ENCODE results near the gene UGT2B17. TPM values are rescaled to one million over a fixed set of nuclear protein-coding genes. Genes with fewer than 3 reads are reported as not detected.

Gene UGT2B17
- total and polyA plus RNA-seq, 4 donors: 1.3 to 17.2 (median 4.7) TPM; not detected in 1

- Histone ChIP-seq H3K27me3 (ENCODE audit: control insufficient read depth in 4 of 4, insufficient read depth in 4 of 4, low read length in 3 of 4) (no peaks in the 10 kb centered on the region), H3K27ac (ENCODE audit: low read depth in 1 of 2, low read length in 2 of 2) (no peak overlapping the region), H3K9ac (ENCODE audit: low read depth in 1 of 2, low read length in 2 of 2) (no peak overlapping the region), H3K4me1 (ENCODE audit: control insufficient read depth in 4 of 4, insufficient read depth in 4 of 4, low read length in 3 of 4) (no peaks in the 10 kb centered on the region), H3K36me3 (ENCODE audit: control insufficient read depth in 4 of 4, insufficient read depth in 3 of 4, low read depth in 1 of 4, low read length in 3 of 4) (no peaks in the 10 kb centered on the region), H3K4me3 (ENCODE audit: low read depth in 1 of 3, low read length in 3 of 3) (no peak overlapping the region), H3K9me3 (ENCODE audit: control insufficient read depth in 4 of 4, low read length in 3 of 4) (peaks cover 0 to 2% (median 0%) of the 10 kb centered on the region in 4 donors)
- TF ChIP-seq, protein P1, sequence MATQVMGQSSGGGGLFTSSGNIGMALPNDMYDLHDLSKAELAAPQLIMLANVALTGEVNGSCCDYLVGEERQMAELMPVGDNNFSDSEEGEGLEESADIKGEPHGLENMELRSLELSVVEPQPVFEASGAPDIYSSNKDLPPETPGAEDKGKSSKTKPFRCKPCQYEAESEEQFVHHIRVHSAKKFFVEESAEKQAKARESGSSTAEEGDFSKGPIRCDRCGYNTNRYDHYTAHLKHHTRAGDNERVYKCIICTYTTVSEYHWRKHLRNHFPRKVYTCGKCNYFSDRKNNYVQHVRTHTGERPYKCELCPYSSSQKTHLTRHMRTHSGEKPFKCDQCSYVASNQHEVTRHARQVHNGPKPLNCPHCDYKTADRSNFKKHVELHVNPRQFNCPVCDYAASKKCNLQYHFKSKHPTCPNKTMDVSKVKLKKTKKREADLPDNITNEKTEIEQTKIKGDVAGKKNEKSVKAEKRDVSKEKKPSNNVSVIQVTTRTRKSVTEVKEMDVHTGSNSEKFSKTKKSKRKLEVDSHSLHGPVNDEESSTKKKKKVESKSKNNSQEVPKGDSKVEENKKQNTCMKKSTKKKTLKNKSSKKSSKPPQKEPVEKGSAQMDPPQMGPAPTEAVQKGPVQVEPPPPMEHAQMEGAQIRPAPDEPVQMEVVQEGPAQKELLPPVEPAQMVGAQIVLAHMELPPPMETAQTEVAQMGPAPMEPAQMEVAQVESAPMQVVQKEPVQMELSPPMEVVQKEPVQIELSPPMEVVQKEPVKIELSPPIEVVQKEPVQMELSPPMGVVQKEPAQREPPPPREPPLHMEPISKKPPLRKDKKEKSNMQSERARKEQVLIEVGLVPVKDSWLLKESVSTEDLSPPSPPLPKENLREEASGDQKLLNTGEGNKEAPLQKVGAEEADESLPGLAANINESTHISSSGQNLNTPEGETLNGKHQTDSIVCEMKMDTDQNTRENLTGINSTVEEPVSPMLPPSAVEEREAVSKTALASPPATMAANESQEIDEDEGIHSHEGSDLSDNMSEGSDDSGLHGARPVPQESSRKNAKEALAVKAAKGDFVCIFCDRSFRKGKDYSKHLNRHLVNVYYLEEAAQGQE (IDR thresholded peaks at IDR 0.05): no peak
- TF ChIP-seq ATF3 (IDR thresholded peaks at IDR 0.05): no peak
- TF ChIP-seq, protein P2, sequence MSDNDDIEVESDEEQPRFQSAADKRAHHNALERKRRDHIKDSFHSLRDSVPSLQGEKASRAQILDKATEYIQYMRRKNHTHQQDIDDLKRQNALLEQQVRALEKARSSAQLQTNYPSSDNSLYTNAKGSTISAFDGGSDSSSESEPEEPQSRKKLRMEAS (IDR thresholded peaks at IDR 0.05): no peak
- no peak for TF ChIP-seq SP1 (IDR thresholded peaks at IDR 0.05)
- TF ChIP-seq GABPA (IDR thresholded peaks at IDR 0.05 in 1 of 2, conservative IDR thresholded peaks at IDR 0.05 in 1 of 2): no peak
- no peak for TF ChIP-seq FOXA1 (IDR thresholded peaks at IDR 0.05)
- no peak for TF ChIP-seq HNF4A (conservative IDR thresholded peaks at IDR 0.05)
- TF ChIP-seq EGR1 (IDR thresholded peaks at IDR 0.05; ENCODE audit: low read depth in 2 of 2): no peak
- no peak for TF ChIP-seq YY1 (IDR thresholded peaks at IDR 0.05)
- TF ChIP-seq, protein P3, sequence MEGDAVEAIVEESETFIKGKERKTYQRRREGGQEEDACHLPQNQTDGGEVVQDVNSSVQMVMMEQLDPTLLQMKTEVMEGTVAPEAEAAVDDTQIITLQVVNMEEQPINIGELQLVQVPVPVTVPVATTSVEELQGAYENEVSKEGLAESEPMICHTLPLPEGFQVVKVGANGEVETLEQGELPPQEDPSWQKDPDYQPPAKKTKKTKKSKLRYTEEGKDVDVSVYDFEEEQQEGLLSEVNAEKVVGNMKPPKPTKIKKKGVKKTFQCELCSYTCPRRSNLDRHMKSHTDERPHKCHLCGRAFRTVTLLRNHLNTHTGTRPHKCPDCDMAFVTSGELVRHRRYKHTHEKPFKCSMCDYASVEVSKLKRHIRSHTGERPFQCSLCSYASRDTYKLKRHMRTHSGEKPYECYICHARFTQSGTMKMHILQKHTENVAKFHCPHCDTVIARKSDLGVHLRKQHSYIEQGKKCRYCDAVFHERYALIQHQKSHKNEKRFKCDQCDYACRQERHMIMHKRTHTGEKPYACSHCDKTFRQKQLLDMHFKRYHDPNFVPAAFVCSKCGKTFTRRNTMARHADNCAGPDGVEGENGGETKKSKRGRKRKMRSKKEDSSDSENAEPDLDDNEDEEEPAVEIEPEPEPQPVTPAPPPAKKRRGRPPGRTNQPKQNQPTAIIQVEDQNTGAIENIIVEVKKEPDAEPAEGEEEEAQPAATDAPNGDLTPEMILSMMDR (IDR thresholded peaks at IDR 0.05; ENCODE audit: low read depth, low read length, missing input control): no peak
- TF ChIP-seq RXRA (IDR thresholded peaks at IDR 0.05): no peak
- no peak for TF ChIP-seq HNF4G (IDR thresholded peaks at IDR 0.05)
- 98% methylated on average over 6 of the region's 6 CpGs for WGBS
- no peak for DNase-seq (ENCODE audit: low spot score)
Measured at GRCh38 chr4:68490826-68491457, 85.2 kb downstream of the UGT2B17 start.

- no peak for DNase-seq (ENCODE audit: low spot score)
Measured at GRCh38 chr4:68489338-68489737, 86.8 kb downstream of the UGT2B17 start.

More at GRCh38 chr4:68489338-68489737, 86.8 kb downstream of the UGT2B17 start:
- 80% methylated on average over 5 of the region's 5 CpGs for WGBS
- Histone ChIP-seq H3K27me3 (ENCODE audit: control insufficient read depth in 4 of 4, insufficient read depth in 4 of 4, low read length in 3 of 4) (no peaks in the 10 kb centered on the region), H3K36me3 (ENCODE audit: control insufficient read depth in 4 of 4, insufficient read depth in 3 of 4, low read depth in 1 of 4, low read length in 3 of 4) (no peaks in the 10 kb centered on the region), H3K4me3 (ENCODE audit: low read depth in 1 of 3, low read length in 3 of 3) (no peak overlapping the region), H3K9ac (ENCODE audit: low read depth in 1 of 2, low read length in 2 of 2) (no peak overlapping the region), H3K9me3 (ENCODE audit: control insufficient read depth in 4 of 4, low read length in 3 of 4) (peaks cover 0 to 3% (median under 1%) of the 10 kb centered on the region in 4 donors), H3K4me1 (ENCODE audit: control insufficient read depth in 4 of 4, insufficient read depth in 4 of 4, low read length in 3 of 4) (no peaks in the 10 kb centered on the region), H3K27ac (ENCODE audit: low read depth in 1 of 2, low read length in 2 of 2) (no peak overlapping the region)
- no peak for TF ChIP-seq SP1 (IDR thresholded peaks at IDR 0.05)
- TF ChIP-seq, protein P4, sequence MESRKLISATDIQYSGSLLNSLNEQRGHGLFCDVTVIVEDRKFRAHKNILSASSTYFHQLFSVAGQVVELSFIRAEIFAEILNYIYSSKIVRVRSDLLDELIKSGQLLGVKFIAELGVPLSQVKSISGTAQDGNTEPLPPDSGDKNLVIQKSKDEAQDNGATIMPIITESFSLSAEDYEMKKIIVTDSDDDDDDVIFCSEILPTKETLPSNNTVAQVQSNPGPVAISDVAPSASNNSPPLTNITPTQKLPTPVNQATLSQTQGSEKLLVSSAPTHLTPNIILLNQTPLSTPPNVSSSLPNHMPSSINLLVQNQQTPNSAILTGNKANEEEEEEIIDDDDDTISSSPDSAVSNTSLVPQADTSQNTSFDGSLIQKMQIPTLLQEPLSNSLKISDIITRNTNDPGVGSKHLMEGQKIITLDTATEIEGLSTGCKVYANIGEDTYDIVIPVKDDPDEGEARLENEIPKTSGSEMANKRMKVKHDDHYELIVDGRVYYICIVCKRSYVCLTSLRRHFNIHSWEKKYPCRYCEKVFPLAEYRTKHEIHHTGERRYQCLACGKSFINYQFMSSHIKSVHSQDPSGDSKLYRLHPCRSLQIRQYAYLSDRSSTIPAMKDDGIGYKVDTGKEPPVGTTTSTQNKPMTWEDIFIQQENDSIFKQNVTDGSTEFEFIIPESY (IDR thresholded peaks at IDR 0.05): no peak

Other genes with a start within 250 kb of the UGT2B17 start
- 10 to 100 TPM; 28.8 to 30.3 TPM for gene YTHDC1, start 226.2 kb downstream of the UGT2B17 start, total RNA-seq
- 10 to 100 TPM; 15.5 to 17.0 TPM for gene YTHDC1, start 226.2 kb downstream of the UGT2B17 start, polyA plus RNA-seq
- gene TMPRSS11E, start 128.9 kb downstream of the UGT2B17 start, total RNA-seq: not detected
- gene TMPRSS11E, start 128.9 kb downstream of the UGT2B17 start, polyA plus RNA-seq: not detected
- 10 to 100 TPM in 1 of 2 donors, 1 to 10 TPM in 1; 8.2 to 72.0 TPM for gene UGT2B15, start 94.3 kb upstream of the UGT2B17 start, total RNA-seq
- 10 to 100 TPM; 75.8 to 80.8 TPM for gene UGT2B15, start 94.3 kb upstream of the UGT2B17 start, polyA plus RNA-seq
- gene UGT2B10, start 239.7 kb upstream of the UGT2B17 start, total RNA-seq: 100 to 1,000 TPM; 122 to 139 TPM
- 100 to 1,000 TPM in 1 of 2 donors, 10 to 100 TPM in 1; 15.3 to 108 TPM for gene UGT2B10, start 239.7 kb upstream of the UGT2B17 start, polyA plus RNA-seq